Neuronal stem cell (in vitro differentiated cells): ENCODE data around the gene BBS10. TPM values are rescaled to one million over a fixed set of nuclear protein-coding genes. Genes with fewer than 3 reads are reported as not detected.

Source experiments
- DNase-seq: peaks from one replicate; pipeline ENCODE4 v3.0.0-alpha.2; 2013; ENCODE audit warnings: low spot score
- H2AFZ ChIP-seq: one replicate; pipeline ENCODE4 v1.6.1; 2013; ENCODE audit warnings: mild to moderate bottlenecking, low read length, inconsistent platforms
- H2AK5ac ChIP-seq: 2 replicates; pipeline ENCODE4 v1.6.1; 2013; ENCODE audit warnings: low read depth, mild to moderate bottlenecking, inconsistent platforms, low read length, moderate library complexity, mixed read lengths
- H2BK120ac ChIP-seq: 2 replicates; pipeline ENCODE4 v1.6.1; 2013; ENCODE audit warnings: low read depth, mild to moderate bottlenecking, inconsistent platforms, low read length, moderate library complexity, mixed read lengths
- H2BK12ac ChIP-seq: one replicate; pipeline ENCODE4 v1.6.1; 2013; ENCODE audit warnings: low read length, inconsistent platforms
- H2BK15ac ChIP-seq: 2 replicates; pipeline ENCODE4 v1.6.1; 2013; ENCODE audit warnings: mild to moderate bottlenecking, low read length, inconsistent platforms, mixed read lengths
- H2BK5ac ChIP-seq: one replicate; pipeline ENCODE4 v1.6.1; 2013; ENCODE audit warnings: inconsistent platforms, mild to moderate bottlenecking, low read length, moderate library complexity
- H3K14ac ChIP-seq: one replicate; pipeline ENCODE4 v1.6.1; 2013; ENCODE audit warnings: low read length, inconsistent platforms
- H3K18ac ChIP-seq: 2 replicates; pipeline ENCODE4 v1.6.1; 2013; ENCODE audit warnings: low read length, inconsistent platforms
- H3K23ac ChIP-seq: 2 replicates; pipeline ENCODE4 v1.6.1; 2013; ENCODE audit warnings: low read depth, mild to moderate bottlenecking, mixed read lengths, low read length, inconsistent platforms; ENCODE audit not compliant: poor library complexity
- H3K27ac ChIP-seq: replicated peaks from 3 replicates; pipeline ENCODE4 v1.5.1; 2013; ENCODE audit warnings: low read length, inconsistent platforms
- H3K27me3 ChIP-seq, 3 experiments: 2 replicates each; pipeline ENCODE4 v1.6.1; 2013; ENCODE audit warnings: low read length in 3 of 3, mild to moderate bottlenecking in 2 of 3, inconsistent platforms in 1 of 3, low read depth in 1 of 3, mixed read lengths in 1 of 3, moderate library complexity in 1 of 3; ENCODE audit not compliant: control insufficient read depth in 3 of 3, insufficient read depth in 3 of 3
- H3K36me3 ChIP-seq, 2 donors: replicated peaks in 1 of 2; 2 replicates each; pipeline ENCODE4 v1.6.1; 2013; ENCODE audit warnings: low read length in 2 of 2; ENCODE audit not compliant: control insufficient read depth in 2 of 2, insufficient read depth in 2 of 2
- H3K4ac ChIP-seq: 2 replicates; pipeline ENCODE4 v1.6.1; 2013; ENCODE audit warnings: inconsistent platforms, mild to moderate bottlenecking, low read length, moderate library complexity
- H3K4me1 ChIP-seq, 2 donors: 1 replicate in 1 of 2; 2 replicates in 1 of 2; pipeline ENCODE4 v1.6.1; 2013; ENCODE audit warnings: low read length in 2 of 2, low read depth in 1 of 2; ENCODE audit not compliant: control insufficient read depth in 2 of 2, insufficient read depth in 1 of 2
- H3K4me2 ChIP-seq: one replicate; pipeline ENCODE4 v1.6.1; 2013; ENCODE audit warnings: mild to moderate bottlenecking, low read length, inconsistent platforms; ENCODE audit not compliant: insufficient read depth, poor library complexity, severe bottlenecking
- H3K4me3 ChIP-seq, 2 donors: 2 replicates each; pipeline ENCODE4 v1.5.1; 2013; ENCODE audit warnings: low read length in 2 of 2, mild to moderate bottlenecking in 2 of 2, inconsistent platforms in 1 of 2, moderate library complexity in 1 of 2
- H3K79me1 ChIP-seq: one replicate; pipeline ENCODE4 v1.6.1; 2013; ENCODE audit warnings: low read depth, mild to moderate bottlenecking, inconsistent platforms, low read length, moderate library complexity
- H3K9ac ChIP-seq: one replicate; pipeline ENCODE4 v1.6.1; 2013; ENCODE audit warnings: mild to moderate bottlenecking, low read depth, low read length, inconsistent platforms; ENCODE audit not compliant: poor library complexity
- H3K9me3 ChIP-seq, 2 donors: replicated peaks in 1 of 2; 2 replicates each; pipeline versions ENCODE3 to v1.6.1; 2013; ENCODE audit warnings: low read length in 2 of 2, mild to moderate bottlenecking in 2 of 2, inconsistent platforms in 1 of 2, low read depth in 1 of 2, mixed read lengths in 1 of 2, moderate library complexity in 1 of 2; ENCODE audit not compliant: control insufficient read depth in 2 of 2, insufficient read depth in 1 of 2
- H4K8ac ChIP-seq: one replicate; pipeline ENCODE4 v1.6.1; 2013; ENCODE audit warnings: low read depth, mild to moderate bottlenecking, inconsistent platforms, low read length, moderate library complexity
- H4K91ac ChIP-seq: one replicate; pipeline ENCODE4 v1.6.1; 2013; ENCODE audit warnings: low read length, low read depth, mild to moderate bottlenecking, inconsistent platforms; ENCODE audit not compliant: poor library complexity
- WGBS, 2 donors: extraction: QIAGEN DNeasy Blood & Tissue Kit; methylation state at CpG; one replicate each; pipeline ENCODE4 v1.1.7; 2013; ENCODE audit warnings: missing lambda C conversion rate in 2 of 2, mixed read lengths in 1 of 2; ENCODE audit not compliant: insufficient read length in 2 of 2, insufficient replicate concordance in 1 of 2; ENCODE audit errors: extremely low coverage in 2 of 2; 5-methylcytosine and 5-hydroxymethylcytosine counted together
- small RNA-seq: library from polyadenylated mRNA; stranded (forward); fragments of <200 nt; extraction: miRNeasy Mini kit (QIAGEN cat#:217004); gene quantifications from one replicate; pipeline ENCODE3, GENCODE V24; 2013; ENCODE audit not compliant: insufficient read depth

BBS10 gene

GRCh38 chr12:76300297-76300665 lies 47.9 kb downstream of the BBS10 start:
- H3K36me3 ChIP-seq: no peaks in the 10 kb centered on the region
- no peaks in the 10 kb centered on the region for H3K79me1 ChIP-seq
- no peak overlapping the region for H2BK12ac ChIP-seq
- H2BK120ac ChIP-seq: no peak overlapping the region
- H3K27me3 ChIP-seq: no peaks in the 10 kb centered on the region
- no peak overlapping the region for H2AFZ ChIP-seq
- DNase-seq: no peak
- no peak overlapping the region for H4K91ac ChIP-seq
- no peak overlapping the region for H3K4ac ChIP-seq
- no peak overlapping the region for H3K4me2 ChIP-seq
- H3K9ac ChIP-seq: no peak overlapping the region
- no CpG with 5 or more reads among the region's 6 CpGs for WGBS, 2 donors
- H3K9me3 ChIP-seq: no peaks in the 10 kb centered on the region
- no peak overlapping the region for H3K4me3 ChIP-seq
- no peak overlapping the region for H2BK5ac ChIP-seq
- no peak overlapping the region for H3K14ac ChIP-seq
- H3K18ac ChIP-seq: no peak overlapping the region
- no peak overlapping the region for H2AK5ac ChIP-seq
- no peak overlapping the region for H2BK15ac ChIP-seq
- no peak overlapping the region for H3K23ac ChIP-seq
- no peak overlapping the region for H3K27ac ChIP-seq
- peaks cover 0 to 5% of the 10 kb centered on the region in 2 donors for H3K4me1 ChIP-seq
- no peak overlapping the region for H4K8ac ChIP-seq

DNA sequence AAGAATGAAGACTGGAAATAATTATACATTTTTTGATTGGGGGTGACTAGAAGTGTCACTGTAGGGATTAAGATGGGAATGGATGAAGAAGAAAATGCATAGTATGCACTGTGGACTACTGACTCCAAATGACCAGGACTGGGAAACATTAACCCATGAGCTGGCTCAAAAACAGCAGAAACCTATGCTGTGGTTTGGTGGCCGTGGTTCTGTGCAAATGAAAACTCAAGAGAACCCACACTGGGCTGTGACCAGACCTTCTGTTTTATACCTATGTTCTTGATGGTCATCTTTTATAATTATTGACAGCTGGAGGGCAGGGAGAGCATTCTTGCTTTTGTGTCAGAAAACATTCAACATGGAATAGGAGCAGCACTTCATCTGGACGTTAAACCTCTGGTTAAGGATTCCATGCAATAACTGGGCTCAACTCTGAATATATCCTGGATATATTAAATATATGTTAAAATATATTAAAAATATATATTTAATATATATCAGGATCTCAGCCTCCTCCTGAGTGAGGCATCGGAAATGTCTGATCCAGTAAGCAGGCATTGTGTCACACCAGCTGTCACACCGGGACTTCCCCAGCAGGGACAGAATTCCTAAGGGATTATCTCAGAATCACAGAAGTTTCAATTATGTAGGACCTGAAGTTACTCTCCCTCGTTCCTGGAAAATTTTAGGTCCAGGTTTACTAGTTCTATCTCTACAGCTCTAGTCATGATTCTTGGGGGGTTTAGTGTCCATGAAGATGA lies 48.5 kb downstream of the BBS10 start:
- DNase-seq: no peak
- Histone ChIP-seq H3K79me1 (no peaks in the 10 kb centered on the region), H4K91ac (no peak overlapping the region), H3K36me3 (no peaks in the 10 kb centered on the region), H3K4me3 (no peak overlapping the region), H2AK5ac (no peak overlapping the region), H3K27ac (no peak overlapping the region), H2BK120ac (no peak overlapping the region), H3K9me3 (no peaks in the 10 kb centered on the region), H2BK15ac (no peak overlapping the region), H3K9ac (no peak overlapping the region), H2AFZ (no peak overlapping the region), H3K14ac (no peak overlapping the region), H3K27me3 (no peaks in the 10 kb centered on the region), H2BK5ac (no peak overlapping the region), H4K8ac (no peak overlapping the region), H3K23ac (no peak overlapping the region), H2BK12ac (no peak overlapping the region), H3K4me2 (no peak overlapping the region), H3K18ac (no peak overlapping the region), H3K4ac (no peak overlapping the region), H3K4me1 (peaks cover 0 to 5% of the 10 kb centered on the region in 2 donors)
- no CpG with 5 or more reads among the region's 5 CpGs for WGBS, 2 donors

Small RNAs within 50 kb of the gene (small RNA-seq; reads per million reads assigned to genes)
- not detected for gene RN7SKP172
